ENCODE measurements around the gene MAP4K4.

DNA sequence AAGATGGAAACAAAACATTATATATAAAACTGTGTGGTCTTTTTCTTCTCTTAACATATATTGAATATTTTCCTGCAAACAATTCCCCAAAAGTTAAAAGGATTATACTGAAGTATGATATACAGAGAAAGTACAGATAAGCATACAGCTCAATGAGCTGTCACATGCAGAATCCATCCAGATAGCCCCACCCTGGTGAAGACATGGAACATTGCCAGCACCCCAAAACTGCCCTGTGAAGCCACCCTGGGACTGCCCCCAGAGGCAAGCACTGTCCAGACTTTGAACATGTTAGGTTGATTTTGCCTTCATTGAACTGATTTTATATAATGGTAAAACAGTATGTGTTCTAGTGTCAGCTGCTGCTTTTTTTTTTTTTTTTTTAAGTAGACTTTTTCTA is 182.0 kb downstream of the MAP4K4 start:
- TF ChIP-seq EZH2phosphoT487 (IDR thresholded peaks at IDR 0.05; ENCODE audit: insufficient read depth, low read depth): no peak
- TF ChIP-seq EZH2 (IDR thresholded peaks at IDR 0.05; ENCODE audit: insufficient read depth, poor library complexity, severe bottlenecking): no peak

All from GM23248 (cell line).